Fibroblast of gingiva (primary cell): Measurements from ENCODE around the gene TLDC2.

ENCODE experiments used
- DNase-seq: peaks from one replicate; pipeline ENCODE4 v3.0.0-alpha.2; 2011; ENCODE audit warnings: low read depth

The TLDC2 gene

GRCh38 chr20:36850759-36851158 lies 25.2 kb upstream of the TLDC2 start:
- no peak for DNase-seq

DNA sequence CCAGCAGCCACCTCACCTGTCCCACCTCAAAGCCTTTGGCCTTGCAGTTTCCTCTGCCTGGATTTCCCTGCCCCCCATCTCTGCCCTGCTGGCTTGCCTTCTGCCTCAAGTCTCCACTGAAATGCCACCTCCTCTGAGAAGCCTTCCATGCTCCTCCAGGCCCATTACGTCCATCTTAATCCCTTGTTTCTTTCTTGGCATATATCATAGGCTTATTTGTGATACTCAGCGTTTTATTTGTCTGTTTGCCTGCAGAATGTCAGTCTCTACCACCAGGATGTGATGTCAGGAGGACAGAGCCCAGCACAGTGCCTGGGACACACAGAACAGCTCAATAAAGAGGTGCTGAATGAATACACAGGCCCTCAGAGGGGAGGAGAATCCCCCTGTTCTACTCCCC lies 24.4 kb upstream of the TLDC2 start:
- no peak for DNase-seq

DNA sequence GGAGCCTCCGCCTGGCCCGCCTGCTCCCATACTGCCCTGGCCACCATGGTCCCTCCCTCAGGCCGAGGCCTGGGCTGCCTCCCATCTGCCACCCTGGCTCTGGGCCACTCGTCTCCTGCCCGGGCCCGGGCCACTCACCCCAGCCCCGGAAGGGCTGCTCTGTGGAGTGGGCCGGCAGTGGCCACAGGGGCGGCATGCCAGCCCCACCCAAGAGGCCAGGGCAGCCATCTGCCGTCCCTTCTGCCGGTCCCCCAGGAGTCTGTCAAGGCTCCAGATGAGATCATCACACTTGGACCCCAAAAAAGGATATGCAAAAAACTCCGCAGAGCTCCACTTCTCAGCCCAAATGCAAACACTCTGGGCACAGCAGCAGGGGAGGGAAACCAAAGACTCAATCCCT lies 23.8 kb upstream of the TLDC2 start:
- DNase-seq, result no peak

DNA sequence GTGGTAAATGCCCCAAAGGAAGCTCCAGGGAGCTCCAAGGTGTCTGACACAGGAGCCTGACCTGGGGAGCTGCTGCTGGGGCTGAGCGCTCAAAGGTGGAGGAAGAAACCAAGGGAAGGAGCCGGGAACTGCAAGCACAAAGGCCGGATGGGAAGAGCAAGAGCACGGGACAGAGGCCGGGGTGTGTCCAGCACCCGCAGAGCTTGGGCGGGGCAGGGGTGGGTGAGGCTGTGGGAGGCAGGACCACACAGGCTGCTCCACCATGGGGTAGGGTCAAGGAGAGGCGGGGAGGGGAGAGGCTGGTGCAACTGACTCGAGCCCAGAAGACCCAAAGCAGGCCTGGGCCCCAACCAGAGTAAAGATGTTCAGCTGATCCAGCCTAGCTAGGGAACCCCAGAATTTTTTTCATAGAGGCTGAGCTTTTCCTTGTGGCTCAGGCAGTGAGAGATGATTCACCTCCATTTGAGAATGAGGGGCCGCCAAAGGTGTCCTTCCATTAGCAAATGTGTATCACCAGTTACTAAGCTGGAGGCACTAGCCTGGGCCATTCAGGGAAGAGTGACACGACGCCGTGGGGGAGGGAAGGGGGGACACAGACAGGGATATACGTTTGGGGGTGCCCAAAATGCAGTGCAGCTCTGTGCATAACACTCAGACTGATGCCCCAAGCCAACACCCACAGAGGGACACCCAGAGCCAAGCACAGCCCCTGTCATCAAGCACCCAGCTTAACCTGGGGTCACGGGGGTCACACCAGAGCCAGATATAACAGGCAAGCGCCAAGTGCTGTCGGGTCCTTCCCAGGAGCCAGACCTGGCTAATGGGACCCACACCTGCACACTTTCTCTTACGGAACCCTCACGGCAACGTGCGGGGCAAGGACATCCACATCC lies 21.3 kb upstream of the TLDC2 start:
- DNase-seq, result no peak

DNA sequence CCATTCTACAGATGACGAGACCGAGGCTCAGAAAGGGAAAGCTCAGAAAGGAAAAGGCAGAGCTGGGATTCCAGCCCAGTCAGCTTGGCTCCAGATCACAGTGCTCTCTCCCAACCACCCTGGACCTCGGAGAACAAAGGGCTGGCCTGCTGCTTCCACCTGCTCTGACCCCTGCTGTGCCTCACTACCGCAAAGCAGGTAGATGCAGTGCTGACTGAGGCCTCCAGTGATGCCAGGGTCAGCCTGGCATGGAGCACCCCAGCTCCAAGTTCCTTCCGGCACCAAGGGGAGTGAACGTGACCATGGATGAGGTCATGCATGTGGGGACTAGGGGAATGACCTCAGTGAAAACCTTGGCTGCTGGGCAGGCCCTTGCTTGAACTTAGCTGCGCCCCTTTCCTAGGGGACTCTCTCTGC lies 20.7 kb upstream of the TLDC2 start:
- DNase-seq, result no peak

DNA sequence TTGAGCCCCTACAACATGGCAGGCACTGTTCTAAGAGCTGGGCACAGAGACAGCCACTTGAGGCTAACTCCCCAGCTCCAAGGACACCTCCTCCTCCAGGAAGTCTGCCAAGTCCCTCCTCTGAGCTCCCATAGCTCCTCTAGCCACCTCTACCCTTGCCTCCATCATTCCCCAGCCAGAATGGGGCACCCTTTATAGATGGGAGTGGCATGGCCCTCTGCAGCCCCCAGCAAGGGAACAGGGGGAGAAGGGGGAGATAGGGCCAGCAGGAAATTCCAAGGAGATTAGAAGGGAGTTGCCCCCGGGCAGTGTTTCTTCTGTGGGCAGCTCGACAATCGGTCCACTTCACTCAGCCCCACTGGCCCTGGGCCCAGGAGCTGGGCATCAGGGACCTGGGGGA lies 19.7 kb upstream of the TLDC2 start:
- DNase-seq, result peak; percentile 45

- peak; percentile 71 for DNase-seq
These were observed 19.0 kb upstream of the TLDC2 start for GRCh38 chr20:36856691-36857635.

DNA sequence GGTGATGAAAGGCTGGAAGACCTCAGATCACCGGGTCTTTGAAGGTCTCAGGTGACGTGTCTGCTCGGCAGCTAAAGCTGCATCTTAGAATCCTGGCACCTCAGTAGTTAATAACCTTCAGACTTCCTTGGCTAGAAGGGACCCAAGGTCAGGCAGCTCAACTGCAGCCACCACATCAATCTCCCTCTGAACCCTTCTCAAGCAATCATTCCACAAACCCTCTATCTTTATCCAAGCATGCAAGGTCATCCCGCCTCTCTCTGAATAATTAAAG lies 16.7 kb upstream of the TLDC2 start:
- no peak for DNase-seq

DNA sequence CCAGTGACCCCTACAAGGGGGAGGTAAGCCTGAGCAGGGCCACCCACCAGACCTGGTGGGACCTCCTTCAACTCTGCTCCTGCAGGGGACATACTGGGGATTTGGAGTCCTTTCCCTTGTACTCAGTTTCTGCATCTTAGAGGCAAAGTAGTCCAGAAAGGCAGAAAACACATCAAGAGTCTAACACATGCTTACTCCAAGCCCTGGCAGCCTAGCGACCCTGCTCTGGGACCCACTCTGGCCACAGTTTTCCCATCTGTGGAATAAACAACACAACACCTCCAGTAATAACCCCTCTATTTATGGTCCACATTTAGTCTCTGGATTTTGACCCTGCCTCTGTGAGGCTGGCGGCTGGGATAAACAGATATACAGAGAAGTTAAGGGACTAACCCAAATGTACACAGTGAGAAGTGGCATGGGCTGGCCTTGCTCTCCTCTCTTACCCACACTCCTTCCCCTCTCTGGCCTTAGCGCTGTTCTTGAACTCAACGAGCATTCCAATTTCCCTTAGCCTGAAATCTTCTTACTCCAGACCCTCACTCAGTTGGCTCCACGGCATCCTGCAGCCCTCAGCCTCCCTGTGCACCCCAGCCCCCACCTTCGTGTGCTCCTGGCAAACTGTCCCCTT lies 16.1 kb upstream of the TLDC2 start:
- no peak for DNase-seq

- no peak for DNase-seq
These were observed 15.6 kb upstream of the TLDC2 start for GRCh38 chr20:36860339-36860738.

DNA sequence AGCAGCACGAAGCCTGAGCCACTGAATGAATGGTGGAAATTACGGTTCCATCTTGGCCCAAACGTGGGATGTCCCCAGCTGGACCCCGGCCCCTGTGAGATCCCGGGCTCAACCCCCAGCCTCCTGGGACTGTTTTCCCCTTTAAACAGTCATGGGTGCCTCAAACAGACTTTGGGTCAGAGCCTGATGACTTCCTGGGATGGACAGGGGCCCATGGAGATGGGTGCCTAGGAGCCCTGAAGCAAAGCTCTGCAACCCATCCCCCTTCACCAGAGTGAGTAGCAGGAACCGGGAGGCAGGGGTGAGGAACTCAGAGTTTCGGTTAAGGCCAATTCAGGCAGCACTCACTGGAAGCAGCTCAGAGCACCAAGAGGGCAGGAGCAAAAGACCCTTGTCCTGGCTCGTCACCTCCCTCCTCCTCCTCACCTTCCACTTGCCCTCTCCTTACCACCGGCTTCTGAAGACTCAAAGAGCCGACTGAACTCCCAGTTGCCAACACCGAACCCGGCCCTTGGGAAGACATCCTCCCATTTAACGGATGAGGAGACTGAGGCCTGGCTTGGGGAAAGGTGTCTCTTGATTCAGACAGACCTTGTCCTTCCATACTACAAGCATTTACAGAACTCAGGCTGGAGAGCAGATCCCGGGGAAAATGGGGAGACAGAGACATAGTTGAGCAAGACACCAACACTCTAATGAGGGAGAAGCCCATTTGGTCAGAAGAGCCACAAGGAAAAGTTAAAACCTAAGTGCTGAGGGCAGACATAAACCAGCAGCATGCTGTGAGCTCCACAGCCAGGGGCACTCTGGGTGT lies 14.9 kb upstream of the TLDC2 start:
- DNase-seq, result no peak

GRCh38 chr20:36861625-36861874 lies 14.4 kb upstream of the TLDC2 start:
- peak; percentile 25 for DNase-seq

DNA sequence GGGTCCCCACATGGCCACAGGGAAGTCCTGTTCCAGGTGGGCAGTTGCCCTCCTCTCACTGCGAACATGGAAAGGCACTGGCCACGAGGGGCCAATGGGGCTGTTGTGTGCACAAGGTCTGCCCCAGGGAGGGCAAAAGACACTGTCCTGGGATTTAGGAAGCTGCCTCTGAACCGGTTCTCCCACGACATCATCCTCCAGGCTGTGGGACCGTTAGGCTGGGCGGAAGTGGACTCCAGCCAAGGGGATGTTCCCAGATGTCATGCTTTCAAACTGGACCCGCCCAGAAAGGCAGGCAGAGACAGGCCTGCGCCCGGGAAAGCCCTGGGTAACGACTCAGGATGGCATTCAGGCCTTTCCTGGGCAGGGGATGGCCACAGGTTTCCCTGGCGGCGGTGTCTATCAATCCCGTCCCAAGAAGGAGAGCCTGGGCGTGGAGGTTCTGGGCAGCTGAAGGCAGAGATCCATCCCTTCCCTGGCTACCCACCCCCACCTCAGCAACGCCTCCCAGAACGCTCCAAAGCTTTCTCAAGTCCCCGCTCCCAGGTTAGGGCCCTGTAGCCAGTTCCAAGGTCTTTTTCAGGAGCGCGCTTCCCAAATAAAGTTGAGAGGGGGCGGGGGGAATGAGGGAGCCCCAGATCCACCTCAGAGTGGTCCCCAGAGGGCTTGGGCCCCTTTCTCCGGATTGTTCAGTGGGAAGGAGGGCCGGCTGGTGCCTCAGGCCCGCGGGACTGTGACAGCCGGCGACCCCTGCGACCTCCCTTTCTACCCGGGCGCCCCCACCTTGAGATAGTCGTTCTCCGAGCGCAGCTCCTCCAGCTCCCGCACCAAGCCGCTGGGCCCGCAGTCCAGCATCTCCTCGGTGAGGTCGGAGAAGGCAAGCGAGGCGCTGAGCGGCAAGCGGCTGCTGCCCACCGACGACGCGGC lies 13.8 kb upstream of the TLDC2 start:
- DNase-seq, result peak; percentile 83

- no peak for DNase-seq
These were observed 12.9 kb upstream of the TLDC2 start for GRCh38 chr20:36862857-36863668.

- DNase-seq, result no peak
These were observed 10.7 kb upstream of the TLDC2 start for GRCh38 chr20:36865076-36865860.

DNA sequence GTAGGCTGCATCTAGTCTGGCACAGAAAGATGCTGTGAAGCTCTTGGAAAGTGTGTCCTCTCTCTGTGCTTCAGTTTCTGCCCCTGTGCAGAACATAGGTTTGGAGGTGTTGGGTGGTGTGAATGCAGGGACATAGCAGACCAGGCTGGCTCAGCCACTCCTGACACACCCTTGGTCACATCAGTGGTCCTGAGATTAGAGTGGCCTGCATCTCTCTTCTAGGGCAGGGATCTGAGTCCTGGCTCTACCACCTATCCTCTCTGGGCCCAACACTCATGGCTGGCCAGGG lies 10.1 kb upstream of the TLDC2 start:
- no peak for DNase-seq

DNA sequence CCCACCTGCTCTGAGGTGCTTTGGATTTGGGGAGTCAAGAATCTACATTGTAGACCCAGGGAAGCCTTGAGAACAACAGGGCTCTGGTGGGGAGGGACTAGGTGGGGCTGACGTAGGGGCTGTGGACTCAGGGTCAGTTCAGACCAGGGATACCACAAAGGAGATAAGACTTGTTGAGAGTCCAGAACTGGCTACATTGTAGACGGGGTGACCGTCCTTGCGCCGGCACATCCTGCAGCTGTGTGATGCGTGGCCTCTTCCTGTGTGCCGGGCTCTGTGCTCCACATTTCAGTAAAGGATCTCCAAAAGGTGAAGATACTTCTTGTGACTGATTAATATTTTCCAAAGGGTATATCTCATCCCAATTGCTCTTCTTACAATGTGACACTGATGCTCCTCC lies 9.8 kb upstream of the TLDC2 start:
- no peak for DNase-seq

DNA sequence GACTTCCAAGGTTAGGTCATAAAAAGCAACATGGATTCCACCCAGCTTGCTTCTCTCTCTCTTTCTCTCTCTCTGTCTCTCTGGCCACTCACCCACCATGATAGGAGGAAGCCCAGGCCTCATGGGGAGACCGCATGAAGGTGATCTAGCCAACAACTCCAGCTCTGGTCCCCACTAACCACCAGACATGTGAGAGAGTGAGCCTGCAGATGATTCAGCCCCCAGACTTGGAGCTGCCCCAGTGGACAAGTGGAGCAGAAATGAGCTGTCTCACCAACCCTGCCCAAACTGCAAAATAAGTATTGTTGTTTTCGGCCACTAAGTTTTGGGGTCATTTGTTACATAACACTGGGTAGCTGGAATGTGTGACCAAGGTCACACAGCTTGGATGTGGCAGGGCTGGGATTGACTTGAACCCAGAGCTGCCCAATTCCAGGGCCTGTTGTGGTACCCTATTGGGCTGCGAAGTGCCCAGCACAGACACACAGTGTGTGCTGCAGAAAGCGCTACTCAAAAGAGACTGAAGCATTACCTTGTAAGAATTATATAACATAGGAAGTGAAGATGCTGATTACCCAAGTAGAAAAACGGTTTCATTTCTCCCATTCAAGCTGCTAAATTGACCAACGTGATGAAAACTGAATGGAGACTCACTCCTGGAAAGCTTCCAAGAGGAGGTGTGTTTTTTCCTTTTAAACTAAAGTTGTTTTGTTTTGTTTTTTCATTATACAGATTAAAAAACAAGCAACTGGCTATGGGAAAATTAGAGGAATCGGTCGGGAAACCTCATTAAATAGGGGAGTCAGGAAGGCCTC lies 9.1 kb upstream of the TLDC2 start:
- no peak for DNase-seq
